Caco-2 (cell line): Measurements from ENCODE around the gene PCDHGA8. TPM values are rescaled to one million over a fixed set of nuclear protein-coding genes. Genes with fewer than 3 reads are reported as not detected.

Experiments
- BruUV-seq: library from RNA; stranded (reverse); fragments of 400-500 nt; replicated peaks from 2 replicates; lab custom pipeline; 2021; lab: Mats Ljungman, UMichigan
- CTCF ChIA-PET: fragments of 300-600 bp; sonication (Branson Sonifier 250); formaldehyde crosslinking; loops from one replicate; lab custom pipeline; 2022; ENCODE audit warnings: antibody characterized with exemption; lab: Charles Lee
- POLR2A ChIA-PET: fragments of 300-600 bp; sonication (Branson Sonifier 250); formaldehyde crosslinking; loops from one replicate; lab custom pipeline; 2022; ENCODE audit warnings: antibody characterized with exemption; lab: Charles Lee
- DNase-seq, 2 experiments: peaks; one replicate each; pipeline versions ENCODE4 v3.0.0 to v3.0.0-alpha.2; 2020 to 2022
- H3K27me3 ChIP-seq: replicated peaks from 2 replicates; pipeline ENCODE4 v1.6.0; 2011; ENCODE audit warnings: low read length; ENCODE audit not compliant: control insufficient read depth, insufficient read depth
- H3K36me3 ChIP-seq: 2 replicates; pipeline ENCODE4 v1.5.1; 2011; ENCODE audit warnings: low read length; ENCODE audit not compliant: control insufficient read depth, insufficient read depth
- H3K4me1 ChIP-seq: fragments of 250-450 bp; sonication (Bioruptor Pico); 2 replicates; pipeline ENCODE4 v1.5.1; 2020; ENCODE audit warnings: mild to moderate bottlenecking
- H3K4me3 ChIP-seq: 2 replicates; pipeline ENCODE4 v1.5.1; 2011; ENCODE audit warnings: low read depth, mild to moderate bottlenecking, control low read depth, low read length
- H3K9me3 ChIP-seq: fragments of 250-450 bp; sonication (Bioruptor Pico); 2 replicates; pipeline ENCODE4 v1.5.1; 2020; ENCODE audit warnings: mild to moderate bottlenecking, moderate library complexity
- H3K27ac Mint-ChIP-seq: one replicate; pipeline ENCODE4 v1.8.0; 2022; ENCODE audit warnings: mixed read lengths; ENCODE audit not compliant: unreplicated experiment
- H3K27me3 Mint-ChIP-seq: one replicate; pipeline ENCODE4 v1.8.0; 2022; ENCODE audit warnings: mixed read lengths; ENCODE audit not compliant: insufficient read depth, unreplicated experiment
- H3K36me3 Mint-ChIP-seq: one replicate; pipeline ENCODE4 v1.8.0; 2022; ENCODE audit warnings: mild to moderate bottlenecking, mixed read lengths; ENCODE audit not compliant: insufficient read depth, unreplicated experiment
- H3K4me1 Mint-ChIP-seq: one replicate; pipeline ENCODE4 v1.8.0; 2022; ENCODE audit warnings: low read depth, mixed read lengths; ENCODE audit not compliant: unreplicated experiment
- H3K4me3 Mint-ChIP-seq: one replicate; pipeline ENCODE4 v1.8.0; 2022; ENCODE audit warnings: mild to moderate bottlenecking, moderate library complexity, mixed read lengths; ENCODE audit not compliant: unreplicated experiment
- H3K9me3 Mint-ChIP-seq: one replicate; pipeline ENCODE4 v1.8.0; 2022; ENCODE audit warnings: mixed read lengths; ENCODE audit not compliant: unreplicated experiment
- CTCF ChIP-seq, 2 experiments: fragments of 200-600 bp in 1 of 2; IDR thresholded peaks; 1 replicate in 1 of 2; 2 replicates in 1 of 2; pipeline versions ENCODE4 v1.5.1 to v1.8.0; 2011 to 2022; ENCODE audit warnings: antibody characterized with exemption in 1 of 2, control low read depth in 1 of 2, inconsistent platforms in 1 of 2, low read depth in 1 of 2, low read length in 1 of 2, mild to moderate bottlenecking in 1 of 2, moderate library complexity in 1 of 2; ENCODE audit not compliant: insufficient read depth in 1 of 2, severe bottlenecking in 1 of 2, unreplicated experiment in 1 of 2
- intact Hi-C: fragments of 100-400 bp; cut with micrococcal nuclease; formaldehyde crosslinking; loops from one replicate; pipeline ENCODE4 v1.10.0; 2022; ENCODE audit not compliant: unreplicated experiment
- total RNA-seq: library from RNA; stranded (reverse); gene quantifications from 2 replicates; pipeline ENCODE4 v1.2.3, GENCODE V29; 2022

PCDHGA8 gene
- total RNA-seq, 1 experiment from 2014 or later, result 0.18 TPM

- H3K36me3 Mint-ChIP-seq, result no peaks in the 10 kb centered on the region
- ChIA-PET CTCF (interaction anchor here (0.7 to 1.2 kb wide), 2 partner anchors 8 to 66 kb away, joined by 3 read pairs; no protein-coding TSS in a partner anchor), POLR2A (no interaction called here)
- Histone ChIP-seq H3K4me1 (no peaks in the 10 kb centered on the region), H3K36me3 (no peaks in the 10 kb centered on the region), H3K9me3 (peaks cover 3% of the 10 kb centered on the region; the same call in 1 of the 2 replicates), H3K4me3 (no peak overlapping the region), H3K27me3 (no peaks in the 10 kb centered on the region)
- DNase-seq, result no peak
- TF ChIP-seq CTCF (IDR thresholded peaks at IDR 0.05; ENCODE audit: insufficient read depth in 1 of 2, low read depth in 1 of 2, low read length in 1 of 2, severe bottlenecking in 1 of 2, unreplicated experiment in 1 of 2), result no peak
- H3K27ac Mint-ChIP-seq, result no peak overlapping the region
- intact Hi-C loops, result no loop called here
- peaks cover 37% of the 10 kb centered on the region for H3K9me3 Mint-ChIP-seq
- no peaks in the 10 kb centered on the region for H3K4me1 Mint-ChIP-seq
- no peaks in the 10 kb centered on the region for H3K27me3 Mint-ChIP-seq
- no peak overlapping the region for H3K4me3 Mint-ChIP-seq
- no TSS peak for BruUV-seq
These were observed 49.2 kb downstream of the PCDHGA8 start for GRCh38 chr5:141441571-141442170.

Other genes starting within 250 kb of the PCDHGA8 start
- not detected in 2 replicates for gene PCDHB6, start 242.6 kb upstream of the PCDHGA8 start, total RNA-seq
- gene PCDHB7, start 220.0 kb upstream of the PCDHGA8 start, total RNA-seq, result not detected in 2 replicates
- not detected in 2 replicates for gene PCDHB8, start 214.8 kb upstream of the PCDHGA8 start, total RNA-seq
- 0.07 TPM in 1 of 2 replicates, not detected in the other for gene PCDHB16, start 210.2 kb upstream of the PCDHGA8 start, total RNA-seq
- not detected in 2 replicates for gene PCDHB9, start 205.5 kb upstream of the PCDHGA8 start, total RNA-seq
- 0.09 TPM in 1 of 2 replicates, not detected in the other for gene PCDHB10, start 200.3 kb upstream of the PCDHGA8 start, total RNA-seq
- 0.12 TPM in 1 of 2 replicates, not detected in the other for gene PCDHB11, start 193.0 kb upstream of the PCDHGA8 start, total RNA-seq
- gene PCDHB12, start 183.9 kb upstream of the PCDHGA8 start, total RNA-seq, result 0.12 TPM in 1 of 2 replicates, not detected in the other
- gene PCDHB13, start 178.7 kb upstream of the PCDHGA8 start, total RNA-seq, result 0.12 TPM in 1 of 2 replicates, not detected in the other
- gene PCDHB14, start 169.3 kb upstream of the PCDHGA8 start, total RNA-seq, result 0.41 and 0.44 TPM in 2 replicates
- gene PCDHB15, start 147.2 kb upstream of the PCDHGA8 start, total RNA-seq, result 0.21 TPM in 1 of 2 replicates, not detected in the other
- gene SLC25A2, start 88.6 kb upstream of the PCDHGA8 start, total RNA-seq, result 0.64 and 0.67 TPM in 2 replicates
- gene TAF7, start 71.8 kb upstream of the PCDHGA8 start, total RNA-seq, result 77.2 and 78.7 TPM in 2 replicates
- gene PCDHGA1, start 62.1 kb upstream of the PCDHGA8 start, total RNA-seq, result 0.64 and 1.1 TPM in 2 replicates
- gene PCDHGA2, start 53.9 kb upstream of the PCDHGA8 start, total RNA-seq, result 0.20 and 0.23 TPM in 2 replicates
- 0.11 TPM in 1 of 2 replicates, not detected in the other for gene PCDHGA3, start 48.8 kb upstream of the PCDHGA8 start, total RNA-seq
- 0.60 and 0.66 TPM in 2 replicates for gene PCDHGB1, start 42.5 kb upstream of the PCDHGA8 start, total RNA-seq
- 0.49 and 0.54 TPM in 2 replicates for gene PCDHGA4, start 37.6 kb upstream of the PCDHGA8 start, total RNA-seq
- gene PCDHGB2, start 32.6 kb upstream of the PCDHGA8 start, total RNA-seq, result 1.00 and 1.3 TPM in 2 replicates
- gene PCDHGA5, start 28.5 kb upstream of the PCDHGA8 start, total RNA-seq, result 0.57 and 0.72 TPM in 2 replicates
- 0.54 and 0.60 TPM in 2 replicates for gene PCDHGB3, start 22.4 kb upstream of the PCDHGA8 start, total RNA-seq
- 0.49 and 0.79 TPM in 2 replicates for gene PCDHGA6, start 18.7 kb upstream of the PCDHGA8 start, total RNA-seq
- 0.09 and 0.43 TPM in 2 replicates for gene PCDHGA7, start 9.9 kb upstream of the PCDHGA8 start, total RNA-seq
- 0.12 and 0.14 TPM in 2 replicates for gene PCDHGB4, start 4.9 kb upstream of the PCDHGA8 start, total RNA-seq
- gene PCDHGB5, start 5.3 kb downstream of the PCDHGA8 start, total RNA-seq, result 13.2 and 13.4 TPM in 2 replicates
- gene PCDHGA9, start 10.1 kb downstream of the PCDHGA8 start, total RNA-seq, result 2.8 and 4.4 TPM in 2 replicates
- gene PCDHGB6, start 15.4 kb downstream of the PCDHGA8 start, total RNA-seq, result 2.5 and 2.8 TPM in 2 replicates
- 2.9 and 3.6 TPM in 2 replicates for gene PCDHGA10, start 20.4 kb downstream of the PCDHGA8 start, total RNA-seq
- 2.3 and 2.4 TPM in 2 replicates for gene PCDHGB7, start 25.0 kb downstream of the PCDHGA8 start, total RNA-seq
- 1.2 and 1.9 TPM in 2 replicates for gene PCDHGA11, start 28.4 kb downstream of the PCDHGA8 start, total RNA-seq
- gene PCDHGA12, start 37.9 kb downstream of the PCDHGA8 start, total RNA-seq, result 0.52 and 1.0 TPM in 2 replicates
- 1.3 and 2.9 TPM in 2 replicates for gene PCDHGC3, start 83.3 kb downstream of the PCDHGA8 start, total RNA-seq
- gene PCDHGC4, start 92.4 kb downstream of the PCDHGA8 start, total RNA-seq, result 0.28 and 0.39 TPM in 2 replicates
- gene PCDHGC5, start 96.4 kb downstream of the PCDHGA8 start, total RNA-seq, result 0.21 and 0.25 TPM in 2 replicates
- 161 and 167 TPM in 2 replicates for gene DIAPH1, start 226.4 kb downstream of the PCDHGA8 start, total RNA-seq
- gene HDAC3, start 244.2 kb downstream of the PCDHGA8 start, total RNA-seq, result 73.0 and 74.5 TPM in 2 replicates
- 8.7 and 13.6 TPM in 2 replicates for gene RELL2, start 244.4 kb downstream of the PCDHGA8 start, total RNA-seq